Astrocyte (in vitro differentiated cells and primary cell): ENCODE data around the gene SLC30A4. TPM values are rescaled to one million over a fixed set of nuclear protein-coding genes. Genes with fewer than 3 reads are reported as not detected.

Experiments used
- DNase-seq: peaks from one replicate; pipeline ENCODE4 v3.0.0-alpha.2; 2010; ENCODE audit warnings: low read depth
- FAIRE-seq: peaks from 2 replicates; lab custom pipeline; 2011; peaks lifted over from hg19 to GRCh38; lab: Jason Lieb, UNC
- H2AFZ ChIP-seq: 2 replicates; pipeline ENCODE4 v1.6.0; 2012; ENCODE audit warnings: low read depth, low read length, inconsistent platforms
- H3K27ac ChIP-seq: 2 replicates; pipeline ENCODE4 v1.5.1; 2011; ENCODE audit warnings: low read depth, low read length, inconsistent platforms
- H3K27me3 ChIP-seq: 2 replicates; pipeline ENCODE4 v1.6.0; 2011; ENCODE audit warnings: low read length, inconsistent platforms; ENCODE audit not compliant: insufficient read depth
- H3K36me3 ChIP-seq: 2 replicates; pipeline ENCODE4 v1.5.1; 2011; ENCODE audit warnings: low read length, inconsistent platforms; ENCODE audit not compliant: insufficient read depth
- H3K4me1 ChIP-seq: 2 replicates; pipeline ENCODE4 v1.5.1; 2011; ENCODE audit warnings: low read length, inconsistent platforms; ENCODE audit not compliant: insufficient read depth
- H3K4me2 ChIP-seq: 2 replicates; pipeline ENCODE4 v1.6.0; 2012; ENCODE audit warnings: low read length, inconsistent platforms
- H3K4me3 ChIP-seq: 2 replicates; pipeline ENCODE4 v1.5.1; 2011; ENCODE audit warnings: low read depth, mild to moderate bottlenecking, low read length, inconsistent platforms; ENCODE audit not compliant: insufficient read depth
- H3K79me2 ChIP-seq: 2 replicates; pipeline ENCODE4 v1.6.0; 2012; ENCODE audit warnings: mild to moderate bottlenecking, low read length, inconsistent platforms; ENCODE audit not compliant: insufficient read depth
- H3K9ac ChIP-seq: 2 replicates; pipeline ENCODE4 v1.6.0; 2012; ENCODE audit warnings: mild to moderate bottlenecking, low read length, inconsistent platforms
- H3K9me3 ChIP-seq: 2 replicates; pipeline ENCODE4 v1.5.1; 2012; ENCODE audit warnings: low read depth, mild to moderate bottlenecking, low read length, inconsistent platforms; ENCODE audit not compliant: insufficient read depth
- H4K20me1 ChIP-seq: 2 replicates; pipeline ENCODE4 v1.6.0; 2012; ENCODE audit warnings: low read length, inconsistent platforms; ENCODE audit not compliant: insufficient read depth
- H3K27ac Mint-ChIP-seq: one replicate; pipeline ENCODE4 v1.8.0; 2021; ENCODE audit warnings: mild to moderate bottlenecking, mixed read lengths; ENCODE audit not compliant: unreplicated experiment
- H3K27me3 Mint-ChIP-seq: one replicate; pipeline ENCODE4 v1.8.0; 2021; ENCODE audit warnings: low read depth, mixed read lengths; ENCODE audit not compliant: unreplicated experiment
- H3K36me3 Mint-ChIP-seq: one replicate; pipeline ENCODE4 v1.8.0; 2021; ENCODE audit warnings: low read depth, mixed read lengths; ENCODE audit not compliant: unreplicated experiment
- H3K4me1 Mint-ChIP-seq: one replicate; pipeline ENCODE4 v1.8.0; 2021; ENCODE audit warnings: low read depth, mixed read lengths; ENCODE audit not compliant: unreplicated experiment
- H3K4me3 Mint-ChIP-seq: one replicate; pipeline ENCODE4 v1.8.0; 2021; ENCODE audit warnings: mild to moderate bottlenecking, moderate library complexity, mixed read lengths; ENCODE audit not compliant: unreplicated experiment
- H3K9me3 Mint-ChIP-seq: one replicate; pipeline ENCODE4 v1.8.0; 2021; ENCODE audit warnings: mild to moderate bottlenecking, mixed read lengths; ENCODE audit not compliant: unreplicated experiment
- EZH2 ChIP-seq: IDR thresholded peaks from 2 replicates; pipeline ENCODE4 v1.6.1; 2012; ENCODE audit warnings: mild to moderate bottlenecking, low read length, inconsistent platforms; ENCODE audit not compliant: insufficient read depth
- total RNA-seq: library from RNA; stranded (reverse); gene quantifications from 2 replicates; pipeline ENCODE4 v1.2.1, GENCODE V29; 2021
- TF ChIP-seq, protein P1 (sequence below): IDR thresholded peaks from 2 replicates; pipeline ENCODE4 v1.5.1; 2011; ENCODE audit warnings: low read depth, mild to moderate bottlenecking, inconsistent platforms, low read length, moderate library complexity; ENCODE audit not compliant: insufficient read depth

Gene SLC30A4
- total RNA-seq, 1 donor from 2014 or later = 8.0 TPM

GRCh38 chr15:45481135-45481534, 41.4 kb downstream of the SLC30A4 start:
- FAIRE-seq (no peak), DNase-seq (no peak)
- Histone ChIP-seq H3K9me3 (no peaks in the 10 kb centered on the region), H3K4me3 (no peak overlapping the region), H3K4me1 (no peaks in the 10 kb centered on the region), H3K27me3 (no peaks in the 10 kb centered on the region), H4K20me1 (no peaks in the 10 kb centered on the region), H3K27ac (no peak overlapping the region), H3K79me2 (no peaks in the 10 kb centered on the region), H3K4me2 (no peak overlapping the region), H3K36me3 (peaks cover 4% of the 10 kb centered on the region), H3K9ac (no peak overlapping the region), H2AFZ (no peak overlapping the region)
- H3K27me3 Mint-ChIP-seq = no peaks in the 10 kb centered on the region
- no peak overlapping the region for H3K27ac Mint-ChIP-seq
- no peaks in the 10 kb centered on the region for H3K4me1 Mint-ChIP-seq
- H3K4me3 Mint-ChIP-seq = no peak overlapping the region
- H3K36me3 Mint-ChIP-seq = no peaks in the 10 kb centered on the region
- H3K9me3 Mint-ChIP-seq = no peaks in the 10 kb centered on the region
- TF ChIP-seq, protein P1, sequence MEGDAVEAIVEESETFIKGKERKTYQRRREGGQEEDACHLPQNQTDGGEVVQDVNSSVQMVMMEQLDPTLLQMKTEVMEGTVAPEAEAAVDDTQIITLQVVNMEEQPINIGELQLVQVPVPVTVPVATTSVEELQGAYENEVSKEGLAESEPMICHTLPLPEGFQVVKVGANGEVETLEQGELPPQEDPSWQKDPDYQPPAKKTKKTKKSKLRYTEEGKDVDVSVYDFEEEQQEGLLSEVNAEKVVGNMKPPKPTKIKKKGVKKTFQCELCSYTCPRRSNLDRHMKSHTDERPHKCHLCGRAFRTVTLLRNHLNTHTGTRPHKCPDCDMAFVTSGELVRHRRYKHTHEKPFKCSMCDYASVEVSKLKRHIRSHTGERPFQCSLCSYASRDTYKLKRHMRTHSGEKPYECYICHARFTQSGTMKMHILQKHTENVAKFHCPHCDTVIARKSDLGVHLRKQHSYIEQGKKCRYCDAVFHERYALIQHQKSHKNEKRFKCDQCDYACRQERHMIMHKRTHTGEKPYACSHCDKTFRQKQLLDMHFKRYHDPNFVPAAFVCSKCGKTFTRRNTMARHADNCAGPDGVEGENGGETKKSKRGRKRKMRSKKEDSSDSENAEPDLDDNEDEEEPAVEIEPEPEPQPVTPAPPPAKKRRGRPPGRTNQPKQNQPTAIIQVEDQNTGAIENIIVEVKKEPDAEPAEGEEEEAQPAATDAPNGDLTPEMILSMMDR = no peak
- TF ChIP-seq EZH2 = no peak

GRCh38 chr15:45476410-45476809, 46.1 kb downstream of the SLC30A4 start:
- Mint-ChIP-seq H3K9me3 (no peaks in the 10 kb centered on the region), H3K4me1 (no peaks in the 10 kb centered on the region), H3K4me3 (no peak overlapping the region), H3K27me3 (peaks cover 20% of the 10 kb centered on the region), H3K36me3 (peaks cover 2% of the 10 kb centered on the region), H3K27ac (no peak overlapping the region)
- TF ChIP-seq, protein P1 = no peak
- TF ChIP-seq EZH2 = no peak
- Histone ChIP-seq H4K20me1 (no peaks in the 10 kb centered on the region), H2AFZ (no peak overlapping the region), H3K4me1 (no peaks in the 10 kb centered on the region), H3K36me3 (no peaks in the 10 kb centered on the region), H3K4me2 (no peak overlapping the region), H3K79me2 (no peaks in the 10 kb centered on the region), H3K9ac (no peak overlapping the region), H3K9me3 (no peaks in the 10 kb centered on the region), H3K4me3 (no peak overlapping the region), H3K27ac (no peak overlapping the region), H3K27me3 (no peaks in the 10 kb centered on the region)
- FAIRE-seq (no peak), DNase-seq (no peak)

GRCh38 chr15:45474799-45475198, 47.8 kb downstream of the SLC30A4 start:
- Histone ChIP-seq H3K36me3 (no peaks in the 10 kb centered on the region), H3K9ac (no peak overlapping the region), H3K4me3 (no peak overlapping the region), H3K79me2 (no peaks in the 10 kb centered on the region), H2AFZ (no peak overlapping the region), H4K20me1 (no peaks in the 10 kb centered on the region), H3K9me3 (no peaks in the 10 kb centered on the region), H3K4me1 (no peaks in the 10 kb centered on the region), H3K27ac (no peak overlapping the region), H3K27me3 (no peaks in the 10 kb centered on the region), H3K4me2 (no peak overlapping the region)
- H3K27ac Mint-ChIP-seq = no peak overlapping the region
- no peaks in the 10 kb centered on the region for H3K4me1 Mint-ChIP-seq
- H3K36me3 Mint-ChIP-seq = peaks cover 2% of the 10 kb centered on the region
- H3K9me3 Mint-ChIP-seq = no peaks in the 10 kb centered on the region
- no peak for TF ChIP-seq EZH2
- TF ChIP-seq, protein P1 = no peak
- H3K27me3 Mint-ChIP-seq = peaks cover 29% of the 10 kb centered on the region
- FAIRE-seq = no peak
- DNase-seq = no peak
- H3K4me3 Mint-ChIP-seq = no peak overlapping the region
